Activated CD4-positive, alpha-beta T cell treated with anti-CD3 and anti-CD28 coated beads for 24 hours (primary cell): ENCODE measurements around the gene SLC38A11.

Experiments
- DNase-seq, 2 donors: peaks; one replicate each; pipeline ENCODE4 v3.0.0-alpha.2; 2020; ENCODE audit warnings: low read depth in 2 of 2

The SLC38A11 gene

GRCh38 chr2:164915566-164915965 is 39.8 kb downstream of the SLC38A11 start:
- DNase-seq: no peak

- no peak for DNase-seq
Measured at GRCh38 chr2:164913640-164914350, 41.5 kb downstream of the SLC38A11 start.

GRCh38 chr2:164913011-164913410 is 42.3 kb downstream of the SLC38A11 start:
- no peak for DNase-seq

- no peak for DNase-seq
Measured at GRCh38 chr2:164911832-164912231, 43.5 kb downstream of the SLC38A11 start.

- no peak for DNase-seq
Measured at GRCh38 chr2:164910101-164910899, 45.0 kb downstream of the SLC38A11 start.

GRCh38 chr2:164906947-164907346 is 48.4 kb downstream of the SLC38A11 start:
- DNase-seq: no peak

GRCh38 chr2:164905307-164905706 is 50.0 kb downstream of the SLC38A11 start:
- no peak for DNase-seq

GRCh38 chr2:164903951-164904350 is 51.4 kb downstream of the SLC38A11 start:
- DNase-seq: no peak

- DNase-seq: no peak
Measured at GRCh38 chr2:164903204-164903603, 52.1 kb downstream of the SLC38A11 start.

- no peak for DNase-seq
Measured at GRCh38 chr2:164899121-164899520, 56.2 kb downstream of the SLC38A11 start.

- no peak for DNase-seq
Measured at GRCh38 chr2:164898475-164898874, 56.9 kb downstream of the SLC38A11 start.

GRCh38 chr2:164897469-164898260 is 57.7 kb downstream of the SLC38A11 start:
- DNase-seq: no peak

- DNase-seq: no peak
Measured at GRCh38 chr2:164896634-164897355, 58.5 kb downstream of the SLC38A11 start.

GRCh38 chr2:164896226-164896625 is 59.1 kb downstream of the SLC38A11 start:
- DNase-seq: no peak

- DNase-seq: no peak
Measured at GRCh38 chr2:164891460-164891859, 63.9 kb downstream of the SLC38A11 start.

GRCh38 chr2:164890544-164890943 is 64.8 kb downstream of the SLC38A11 start:
- DNase-seq: no peak

GRCh38 chr2:164888592-164888991 is 66.7 kb downstream of the SLC38A11 start:
- no peak for DNase-seq

- no peak for DNase-seq
Measured at GRCh38 chr2:164887434-164888144, 67.7 kb downstream of the SLC38A11 start.

GRCh38 chr2:164882276-164882675 is 73.0 kb downstream of the SLC38A11 start:
- DNase-seq: no peak

GRCh38 chr2:164881524-164881923 is 73.8 kb downstream of the SLC38A11 start:
- no peak for DNase-seq

GRCh38 chr2:164879901-164880535 is 75.3 kb downstream of the SLC38A11 start:
- DNase-seq: no peak
